HepG2 (cell line): Measurements from ENCODE around the gene TNFSF9. TPM values are rescaled to one million over a fixed set of nuclear protein-coding genes. Genes with fewer than 3 reads are reported as not detected.

Experiments
- ARNTL ChIP-seq: sonication (generic); formaldehyde crosslinking; IDR thresholded peaks from 2 replicates; pipeline ENCODE4 v1.4.0; 2020; ENCODE audit warnings: mild to moderate bottlenecking, missing genetic modification reagents
- ETV5 ChIP-seq: IDR thresholded peaks from 2 replicates; pipeline ENCODE4 v1.6.1; 2018; ENCODE audit warnings: missing biosample characterization, missing genetic modification reagents, inconsistent platforms, borderline replicate concordance
- HDAC1 ChIP-seq: sonication (generic); formaldehyde crosslinking; IDR thresholded peaks from 2 replicates; pipeline ENCODE4 v1.5.1; 2020; ENCODE audit warnings: mild to moderate bottlenecking, missing genetic modification reagents
- HMGA1 ChIP-seq: sonication (generic); formaldehyde crosslinking; conservative IDR thresholded peaks from 2 replicates; pipeline ENCODE4 v1.4.0; 2020; ENCODE audit warnings: missing genetic modification reagents
- IKZF5 ChIP-seq: IDR thresholded peaks from 2 replicates; pipeline ENCODE4 v1.6.1; 2018; ENCODE audit warnings: missing genetic modification reagents, mild to moderate bottlenecking, missing compliant biosample characterization
- MIER3 ChIP-seq: IDR thresholded peaks from 2 replicates; pipeline ENCODE4 v1.6.1; 2016; ENCODE audit warnings: missing compliant biosample characterization, borderline replicate concordance
- NFE2L2 ChIP-seq: fragments of 150-350 bp; IDR thresholded peaks from 2 replicates; pipeline ENCODE4 v1.6.1; 2014; ENCODE audit warnings: low read length
- ZNF33B ChIP-seq: sonication (generic); formaldehyde crosslinking; IDR thresholded peaks from 2 replicates; pipeline ENCODE4 v1.5.1; 2020; ENCODE audit warnings: mild to moderate bottlenecking, missing genetic modification reagents
- ZNF501 ChIP-seq: sonication (generic); formaldehyde crosslinking; IDR thresholded peaks from 2 replicates; pipeline ENCODE4 v1.5.1; 2020; ENCODE audit warnings: mild to moderate bottlenecking, moderate library complexity, missing genetic modification reagents
- ZNF816 ChIP-seq: sonication (generic); formaldehyde crosslinking; IDR thresholded peaks from 2 replicates; pipeline ENCODE4 v1.8.0; 2022; ENCODE audit warnings: missing genetic modification reagents, mild to moderate bottlenecking, borderline replicate concordance
- polyA plus RNA-seq, 8 experiments: library from polyadenylated mRNA; depleted of rRNA in 3 of 8; stranded (reverse) in 7 of 8; unstranded in 1 of 8; fragments of >200 nt; fragmentation: Illumina TruSeq in 4 of 8; extraction: Trizol in 4 of 8; gene quantifications; 2 replicates each; pipeline versions ENCODE4 v1.2.1 to v1.2.3, GENCODE V29; 2011 to 2016; ENCODE audit warnings: low read depth in 4 of 8, missing spikeins in 1 of 8, mixed read lengths in 1 of 8; ENCODE audit not compliant: insufficient read depth in 1 of 8
- total RNA-seq, 5 experiments: library from RNA; depleted of rRNA; stranded (reverse); fragments of >200 nt; fragmentation: Illumina TruSeq; extraction: Trizol; gene quantifications; 2 replicates each; pipeline ENCODE4 v1.2.3, GENCODE V29; 2016; ENCODE audit warnings: low read depth in 1 of 5
- TF ChIP-seq, protein P1 (sequence below): IDR thresholded peaks from 2 replicates; pipeline ENCODE4 v1.6.1; 2016; ENCODE audit warnings: missing genetic modification reagents, missing compliant biosample characterization
- TF ChIP-seq, protein P2 (sequence below): sonication (generic); formaldehyde crosslinking; IDR thresholded peaks from 2 replicates; pipeline ENCODE4 v1.5.1; 2020; ENCODE audit warnings: missing genetic modification reagents, mild to moderate bottlenecking, borderline replicate concordance
- TF ChIP-seq, protein P3 (sequence below): IDR thresholded peaks from 2 replicates; pipeline ENCODE4 v1.4.0; 2020; ENCODE audit warnings: mild to moderate bottlenecking, missing genetic modification reagents
- TF ChIP-seq, protein P4 (sequence below): sonication (generic); formaldehyde crosslinking; IDR thresholded peaks from 2 replicates; pipeline ENCODE4 v1.5.0; 2020; ENCODE audit warnings: missing genetic modification reagents
- TF ChIP-seq, protein P5 (sequence below): sonication (generic); formaldehyde crosslinking; IDR thresholded peaks from 2 replicates; pipeline ENCODE4 v1.4.0; 2020; ENCODE audit warnings: mild to moderate bottlenecking, missing genetic modification reagents
- TF ChIP-seq, protein P6 (sequence below): sonication (generic); formaldehyde crosslinking; IDR thresholded peaks from 2 replicates; pipeline ENCODE4 v1.8.1; 2023; ENCODE audit warnings: mild to moderate bottlenecking, missing genetic modification reagents

The TNFSF9 gene
- total and polyA plus RNA-seq, 2 of the 13 experiments (the other 11 are each of a cell fraction or from before 2014, with no cell fraction given): 1.0 to 1.8 TPM

DNA sequence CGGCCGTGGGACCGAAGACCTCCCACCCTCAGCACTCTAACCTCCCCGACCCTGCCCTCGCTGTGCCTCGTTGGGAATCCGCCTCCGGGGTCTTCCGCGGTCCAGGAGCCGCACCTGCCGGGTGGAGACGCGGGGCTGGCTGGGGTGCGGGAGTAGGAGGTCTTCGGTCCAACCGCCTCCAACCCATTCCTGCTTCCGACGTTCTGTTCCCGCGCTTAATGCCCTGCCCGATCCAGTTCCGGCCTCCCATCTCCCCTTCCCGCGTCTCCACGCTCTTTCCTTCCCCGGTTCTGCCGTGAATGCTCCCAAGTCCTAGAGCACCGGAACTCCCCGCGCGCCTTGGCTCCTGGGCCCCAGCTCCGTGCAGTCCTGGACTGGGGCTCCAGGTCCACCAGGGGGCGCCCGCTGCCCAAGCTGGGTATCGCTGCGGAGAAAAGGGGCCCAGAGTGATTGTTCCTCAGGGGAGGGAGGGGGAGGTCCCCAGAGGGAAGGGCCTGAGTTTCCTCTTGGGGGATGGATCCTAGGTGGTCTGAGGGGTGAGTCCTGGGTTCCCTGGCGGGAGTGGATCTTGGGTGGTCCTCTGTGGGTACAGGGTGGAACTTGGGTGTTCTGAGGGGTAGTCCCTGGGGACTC lies 14.1 kb upstream of the TNFSF9 start (continued):
- TF ChIP-seq IKZF5 (CRISPR knock-in tag) (peak; percentile 80; the same call in 1 of the 2 replicates), HMGA1 (CRISPR knock-in tag) (no peak), ETV5 (CRISPR knock-in tag) (peak; percentile 75; the same call in 1 of the 2 replicates), HDAC1 (CRISPR knock-in tag) (peak; percentile 63; the same call in 1 of the 2 replicates), ZNF816 (no peak), NFE2L2 (no peak), ARNTL (CRISPR knock-in tag) (no peak), ZNF33B (CRISPR knock-in tag) (no peak), ZNF501 (CRISPR knock-in tag) (peak; percentile 66; the same call in 1 of the 2 replicates), MIER3 (CRISPR knock-in tag) (peak; percentile 46; the same call in 1 of the 2 replicates)
- TF ChIP-seq, protein P1, sequence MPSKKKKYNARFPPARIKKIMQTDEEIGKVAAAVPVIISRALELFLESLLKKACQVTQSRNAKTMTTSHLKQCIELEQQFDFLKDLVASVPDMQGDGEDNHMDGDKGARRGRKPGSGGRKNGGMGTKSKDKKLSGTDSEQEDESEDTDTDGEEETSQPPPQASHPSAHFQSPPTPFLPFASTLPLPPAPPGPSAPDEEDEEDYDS: peak; percentile 38; the same call in 1 of the 2 replicates
- TF ChIP-seq, protein P2, sequence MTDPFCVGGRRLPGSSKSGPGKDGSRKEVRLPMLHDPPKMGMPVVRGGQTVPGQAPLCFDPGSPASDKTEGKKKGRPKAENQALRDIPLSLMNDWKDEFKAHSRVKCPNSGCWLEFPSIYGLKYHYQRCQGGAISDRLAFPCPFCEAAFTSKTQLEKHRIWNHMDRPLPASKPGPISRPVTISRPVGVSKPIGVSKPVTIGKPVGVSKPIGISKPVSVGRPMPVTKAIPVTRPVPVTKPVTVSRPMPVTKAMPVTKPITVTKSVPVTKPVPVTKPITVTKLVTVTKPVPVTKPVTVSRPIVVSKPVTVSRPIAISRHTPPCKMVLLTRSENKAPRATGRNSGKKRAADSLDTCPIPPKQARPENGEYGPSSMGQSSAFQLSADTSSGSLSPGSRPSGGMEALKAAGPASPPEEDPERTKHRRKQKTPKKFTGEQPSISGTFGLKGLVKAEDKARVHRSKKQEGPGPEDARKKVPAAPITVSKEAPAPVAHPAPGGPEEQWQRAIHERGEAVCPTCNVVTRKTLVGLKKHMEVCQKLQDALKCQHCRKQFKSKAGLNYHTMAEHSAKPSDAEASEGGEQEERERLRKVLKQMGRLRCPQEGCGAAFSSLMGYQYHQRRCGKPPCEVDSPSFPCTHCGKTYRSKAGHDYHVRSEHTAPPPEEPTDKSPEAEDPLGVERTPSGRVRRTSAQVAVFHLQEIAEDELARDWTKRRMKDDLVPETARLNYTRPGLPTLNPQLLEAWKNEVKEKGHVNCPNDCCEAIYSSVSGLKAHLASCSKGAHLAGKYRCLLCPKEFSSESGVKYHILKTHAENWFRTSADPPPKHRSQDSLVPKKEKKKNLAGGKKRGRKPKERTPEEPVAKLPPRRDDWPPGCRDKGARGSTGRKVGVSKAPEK: peak; percentile 67; the same call in 1 of the 2 replicates
- TF ChIP-seq, protein P3, sequence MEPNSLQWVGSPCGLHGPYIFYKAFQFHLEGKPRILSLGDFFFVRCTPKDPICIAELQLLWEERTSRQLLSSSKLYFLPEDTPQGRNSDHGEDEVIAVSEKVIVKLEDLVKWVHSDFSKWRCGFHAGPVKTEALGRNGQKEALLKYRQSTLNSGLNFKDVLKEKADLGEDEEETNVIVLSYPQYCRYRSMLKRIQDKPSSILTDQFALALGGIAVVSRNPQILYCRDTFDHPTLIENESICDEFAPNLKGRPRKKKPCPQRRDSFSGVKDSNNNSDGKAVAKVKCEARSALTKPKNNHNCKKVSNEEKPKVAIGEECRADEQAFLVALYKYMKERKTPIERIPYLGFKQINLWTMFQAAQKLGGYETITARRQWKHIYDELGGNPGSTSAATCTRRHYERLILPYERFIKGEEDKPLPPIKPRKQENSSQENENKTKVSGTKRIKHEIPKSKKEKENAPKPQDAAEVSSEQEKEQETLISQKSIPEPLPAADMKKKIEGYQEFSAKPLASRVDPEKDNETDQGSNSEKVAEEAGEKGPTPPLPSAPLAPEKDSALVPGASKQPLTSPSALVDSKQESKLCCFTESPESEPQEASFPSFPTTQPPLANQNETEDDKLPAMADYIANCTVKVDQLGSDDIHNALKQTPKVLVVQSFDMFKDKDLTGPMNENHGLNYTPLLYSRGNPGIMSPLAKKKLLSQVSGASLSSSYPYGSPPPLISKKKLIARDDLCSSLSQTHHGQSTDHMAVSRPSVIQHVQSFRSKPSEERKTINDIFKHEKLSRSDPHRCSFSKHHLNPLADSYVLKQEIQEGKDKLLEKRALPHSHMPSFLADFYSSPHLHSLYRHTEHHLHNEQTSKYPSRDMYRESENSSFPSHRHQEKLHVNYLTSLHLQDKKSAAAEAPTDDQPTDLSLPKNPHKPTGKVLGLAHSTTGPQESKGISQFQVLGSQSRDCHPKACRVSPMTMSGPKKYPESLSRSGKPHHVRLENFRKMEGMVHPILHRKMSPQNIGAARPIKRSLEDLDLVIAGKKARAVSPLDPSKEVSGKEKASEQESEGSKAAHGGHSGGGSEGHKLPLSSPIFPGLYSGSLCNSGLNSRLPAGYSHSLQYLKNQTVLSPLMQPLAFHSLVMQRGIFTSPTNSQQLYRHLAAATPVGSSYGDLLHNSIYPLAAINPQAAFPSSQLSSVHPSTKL (CRISPR knock-in tag): peak; percentile 60; the same call in 1 of the 2 replicates
- TF ChIP-seq, protein P4, sequence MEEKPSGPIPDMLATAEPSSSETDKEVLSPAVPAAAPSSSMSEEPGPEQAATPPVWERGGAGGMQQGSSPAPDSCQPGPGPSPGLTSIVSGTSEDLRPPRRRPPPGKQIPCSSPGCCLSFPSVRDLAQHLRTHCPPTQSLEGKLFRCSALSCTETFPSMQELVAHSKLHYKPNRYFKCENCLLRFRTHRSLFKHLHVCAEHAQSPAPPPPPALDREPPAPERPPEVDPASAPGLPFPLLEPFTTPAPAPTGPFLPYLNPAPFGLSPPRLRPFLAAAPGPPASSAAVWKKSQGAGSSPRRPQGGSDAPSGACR (CRISPR knock-in tag): no peak
- TF ChIP-seq, protein P5, sequence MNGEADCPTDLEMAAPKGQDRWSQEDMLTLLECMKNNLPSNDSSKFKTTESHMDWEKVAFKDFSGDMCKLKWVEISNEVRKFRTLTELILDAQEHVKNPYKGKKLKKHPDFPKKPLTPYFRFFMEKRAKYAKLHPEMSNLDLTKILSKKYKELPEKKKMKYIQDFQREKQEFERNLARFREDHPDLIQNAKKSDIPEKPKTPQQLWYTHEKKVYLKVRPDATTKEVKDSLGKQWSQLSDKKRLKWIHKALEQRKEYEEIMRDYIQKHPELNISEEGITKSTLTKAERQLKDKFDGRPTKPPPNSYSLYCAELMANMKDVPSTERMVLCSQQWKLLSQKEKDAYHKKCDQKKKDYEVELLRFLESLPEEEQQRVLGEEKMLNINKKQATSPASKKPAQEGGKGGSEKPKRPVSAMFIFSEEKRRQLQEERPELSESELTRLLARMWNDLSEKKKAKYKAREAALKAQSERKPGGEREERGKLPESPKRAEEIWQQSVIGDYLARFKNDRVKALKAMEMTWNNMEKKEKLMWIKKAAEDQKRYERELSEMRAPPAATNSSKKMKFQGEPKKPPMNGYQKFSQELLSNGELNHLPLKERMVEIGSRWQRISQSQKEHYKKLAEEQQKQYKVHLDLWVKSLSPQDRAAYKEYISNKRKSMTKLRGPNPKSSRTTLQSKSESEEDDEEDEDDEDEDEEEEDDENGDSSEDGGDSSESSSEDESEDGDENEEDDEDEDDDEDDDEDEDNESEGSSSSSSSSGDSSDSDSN (CRISPR knock-in tag): peak; percentile 68
- TF ChIP-seq, protein P6, sequence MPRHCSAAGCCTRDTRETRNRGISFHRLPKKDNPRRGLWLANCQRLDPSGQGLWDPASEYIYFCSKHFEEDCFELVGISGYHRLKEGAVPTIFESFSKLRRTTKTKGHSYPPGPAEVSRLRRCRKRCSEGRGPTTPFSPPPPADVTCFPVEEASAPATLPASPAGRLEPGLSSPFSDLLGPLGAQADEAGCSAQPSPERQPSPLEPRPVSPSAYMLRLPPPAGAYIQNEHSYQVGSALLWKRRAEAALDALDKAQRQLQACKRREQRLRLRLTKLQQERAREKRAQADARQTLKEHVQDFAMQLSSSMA (CRISPR knock-in tag): no peak
